Body of pancreas (tissue), 4 donors: Measurements from ENCODE around the gene NSUN6. TPM values are rescaled to one million over a fixed set of nuclear protein-coding genes. Genes with fewer than 3 reads are reported as not detected.

Experiments
- ATAC-seq: fragments of 150-250 bp; one replicate; pipeline ENCODE4 v1.9.1; 2016
- DNase-seq, 4 donors: peaks; one replicate each; pipeline ENCODE4 v3.0.0-alpha.2; 2019
- H3K27ac ChIP-seq, 4 donors: fragments of 200-600 bp; sonication (generic); 1 replicate in 3 of 4; 2 replicates in 1 of 4; pipeline versions ENCODE4 v1.5.1 to v1.6.1; 2016 to 2019; ENCODE audit warnings: mild to moderate bottlenecking in 1 of 4, mixed read lengths in 1 of 4, moderate library complexity in 1 of 4
- H3K27me3 ChIP-seq, 2 donors: fragments of 200-600 bp; sonication (generic); one replicate each; pipeline ENCODE4 v1.6.0; 2016; ENCODE audit warnings: mild to moderate bottlenecking in 1 of 2
- H3K36me3 ChIP-seq, 2 donors: fragments of 200-600 bp; sonication (generic); replicated peaks in 1 of 2; 2 replicates each; pipeline ENCODE4 v1.5.1; 2016; ENCODE audit warnings: low read depth in 2 of 2; ENCODE audit not compliant: insufficient read depth in 1 of 2
- H3K4me1 ChIP-seq: fragments of 200-600 bp; sonication (generic); one replicate; pipeline ENCODE4 v1.6.0; 2016
- H3K4me3 ChIP-seq, 2 donors: fragments of 200-600 bp; sonication (generic); 1 replicate in 1 of 2; 2 replicates in 1 of 2; pipeline ENCODE4 v1.5.1; 2016 to 2019
- H3K9me3 ChIP-seq, 3 donors: fragments of 200-600 bp; sonication (generic); 1 replicate in 2 of 3; 2 replicates in 1 of 3; pipeline ENCODE4 v1.5.1; 2016
- CTCF ChIP-seq, 7 experiments: fragments of 450-650 bp in 4 of 7; fragments of 200-600 bp in 3 of 7; sonication (generic) in 3 of 7; IDR thresholded peaks; one replicate each; pipeline ENCODE4 v1.5.1; 2016 to 2019; ENCODE audit warnings: antibody characterized with exemption in 7 of 7
- POLR2A ChIP-seq, 3 donors: fragments of 450-650 bp; IDR thresholded peaks; one replicate each; pipeline ENCODE4 v1.6.1; 2016; ENCODE audit warnings: antibody characterized with exemption in 3 of 3, mild to moderate bottlenecking in 2 of 3
- WGBS, 2 donors: methylation state at CpG; one replicate each; pipeline ENCODE4 v1.1.5; 2017; 5-methylcytosine and 5-hydroxymethylcytosine counted together
- intact Hi-C: fragments of 100-400 bp; cut with DNase I; formaldehyde crosslinking; loops from one replicate; pipeline ENCODE4 v1.15.1; 2023
- total RNA-seq, 2 donors: library from RNA; depleted of rRNA; stranded (reverse); fragments of >200 nt; gene quantifications; one replicate each; pipeline ENCODE4 v1.1.0, GENCODE V29; 2016

NSUN6 gene
- total RNA-seq, 2 donors from 2014 or later = 19.5 to 21.4 TPM

- Histone ChIP-seq H3K27me3 (no peaks in the 10 kb centered on the region), H3K4me1 (no peaks in the 10 kb centered on the region), H3K4me3 (no peak overlapping the region), H3K9me3 (no peaks in the 10 kb centered on the region), H3K27ac (no peak overlapping the region), H3K36me3 (no peaks in the 10 kb centered on the region)
- intact Hi-C loops = no loop called here
- no peak for DNase-seq
- no peak for ATAC-seq
- 91 to 94% methylated on average over 5 of the region's 5 CpGs for WGBS, 2 donors
- TF ChIP-seq POLR2A (IDR thresholded peaks at IDR 0.05) = no peak
- peak in 2 of 7 experiments; percentile 12 to 16 for TF ChIP-seq CTCF (IDR thresholded peaks at IDR 0.05)
Measured at GRCh38 chr10:18583575-18584270, 67.7 kb downstream of the NSUN6 start.

- WGBS, 2 donors = 76 to 97% methylated on average over 3 of the region's 3 CpGs
- Histone ChIP-seq H3K27me3 (no peaks in the 10 kb centered on the region), H3K9me3 (no peaks in the 10 kb centered on the region), H3K4me1 (no peaks in the 10 kb centered on the region), H3K4me3 (no peak overlapping the region), H3K27ac (no peak overlapping the region), H3K36me3 (no peaks in the 10 kb centered on the region)
- TF ChIP-seq CTCF (IDR thresholded peaks at IDR 0.05) (no peak), POLR2A (IDR thresholded peaks at IDR 0.05) (no peak)
- intact Hi-C loops = no loop called here
- ATAC-seq = no peak
- no peak for DNase-seq
Measured at GRCh38 chr10:18582803-18583202, 68.6 kb downstream of the NSUN6 start.

- H3K4me3 ChIP-seq = no peak overlapping the region
- DNase-seq (no peak), ATAC-seq (no peak)
- H3K36me3 ChIP-seq = no peaks in the 10 kb centered on the region
- no peak overlapping the region for H3K27ac ChIP-seq
- intact Hi-C loops = no loop called here
- no peaks in the 10 kb centered on the region for H3K9me3 ChIP-seq
- H3K27me3 ChIP-seq = no peaks in the 10 kb centered on the region
- 91 to 98% methylated on average over 14 to 15 of the region's 15 CpGs for WGBS, 2 donors
- TF ChIP-seq POLR2A (IDR thresholded peaks at IDR 0.05) = no peak
- no peaks in the 10 kb centered on the region for H3K4me1 ChIP-seq
Measured at GRCh38 chr10:18577823-18578685, 73.3 kb downstream of the NSUN6 start.

GRCh38 chr10:18576586-18576985, 74.8 kb downstream of the NSUN6 start:
- H3K27me3 ChIP-seq = no peaks in the 10 kb centered on the region
- ATAC-seq (no peak), DNase-seq (no peak)
- TF ChIP-seq POLR2A (IDR thresholded peaks at IDR 0.05) = no peak
- no peak for TF ChIP-seq CTCF (IDR thresholded peaks at IDR 0.05)
- H3K4me1 ChIP-seq = no peaks in the 10 kb centered on the region
- intact Hi-C loops = no loop called here
- no peaks in the 10 kb centered on the region for H3K36me3 ChIP-seq
- H3K27ac ChIP-seq = no peak overlapping the region
- WGBS, 2 donors = 96 to 99% methylated on average over 6 of the region's 6 CpGs
- no peaks in the 10 kb centered on the region for H3K9me3 ChIP-seq
- H3K4me3 ChIP-seq = no peak overlapping the region

- Histone ChIP-seq H3K27ac (no peak overlapping the region), H3K36me3 (no peaks in the 10 kb centered on the region), H3K4me3 (no peak overlapping the region), H3K9me3 (no peaks in the 10 kb centered on the region), H3K4me1 (no peaks in the 10 kb centered on the region), H3K27me3 (no peaks in the 10 kb centered on the region)
- TF ChIP-seq POLR2A (IDR thresholded peaks at IDR 0.05) (no peak), CTCF (IDR thresholded peaks at IDR 0.05) (no peak)
- intact Hi-C loops = no loop called here
- DNase-seq (no peak), ATAC-seq (no peak)
- 91 to 99% methylated on average over 8 of the region's 8 CpGs for WGBS, 2 donors
Measured at GRCh38 chr10:18572959-18573561, 78.3 kb downstream of the NSUN6 start.
